Measurements from ENCODE around the gene KDM2B. TPM values are rescaled to one million over a fixed set of nuclear protein-coding genes. Genes with fewer than 3 reads are reported as not detected.

KDM2B gene
- total and polyA plus RNA-seq, 10 of the 15 experiments (the other 5 are each of a cell fraction or from before 2014, with no cell fraction given): 13.6 to 124 (median 40.4) TPM

GRCh38 chr12:121580959-121581685, at the start of gene KDM2B (continued):
- no peak for TF ChIP-seq ZNF622 (IDR thresholded peaks at IDR 0.05)
- TF ChIP-seq ZNF274 (IDR thresholded peaks at IDR 0.05; ENCODE audit: insufficient read depth, insufficient read length): no peak
- 0 out of 2 replicates have a peak, but pooled peaks have one; percentile 10 for TF ChIP-seq WRNIP1 (IDR thresholded peaks at IDR 0.05; ENCODE audit: borderline replicate concordance, low read depth, low read length)
- TF ChIP-seq ZBTB40 (IDR thresholded peaks at IDR 0.05; ENCODE audit: borderline replicate concordance): peak; percentile 31; the same call in 1 of the 2 replicates
- no peak for TF ChIP-seq SUZ12 (IDR thresholded peaks at IDR 0.05; ENCODE audit: unreplicated experiment)
- no peak for TF ChIP-seq TARDBP (IDR thresholded peaks at IDR 0.05; ENCODE audit: borderline replicate concordance)
- TF ChIP-seq SIX5 (IDR thresholded peaks at IDR 0.05; ENCODE audit: low read depth, low read length, severe bottlenecking): no peak
- TF ChIP-seq HDAC6 (IDR thresholded peaks at IDR 0.05; ENCODE audit: unreplicated experiment): no peak
- no peak for TF ChIP-seq SREBF1 (IDR thresholded peaks at IDR 0.05; ENCODE audit: low read length)
- TF ChIP-seq NFYB (IDR thresholded peaks at IDR 0.05; ENCODE audit: insufficient read depth, low read depth, low read length): no peak
- no peak for TF ChIP-seq MEF2B (IDR thresholded peaks at IDR 0.05; ENCODE audit: partially characterized antibody, poor library complexity, severe bottlenecking)

All from GM12878 (cell line).